ENCODE measurements around the gene HMGCS2.

DNA sequence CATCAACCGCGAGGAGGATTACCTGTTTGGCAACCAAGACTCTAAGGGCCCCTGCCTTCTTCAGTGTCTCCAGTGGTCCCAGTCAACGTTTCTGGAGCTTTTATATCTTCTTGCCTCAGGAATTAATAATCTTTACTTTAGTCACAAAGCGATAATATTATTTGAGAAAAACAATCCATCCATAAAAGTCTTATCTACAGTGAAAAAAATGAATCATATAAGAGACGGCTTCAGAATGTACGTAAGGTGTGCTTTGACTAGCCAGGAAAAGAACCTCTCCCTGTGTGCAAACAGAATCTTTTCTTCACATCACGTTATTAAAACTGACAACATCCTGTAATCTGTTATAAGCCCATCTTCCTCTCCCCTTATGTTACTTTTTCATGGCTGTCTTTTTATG, 42.7 kb upstream of the HMGCS2 start, which contains the start of gene REG4:
- TF ChIP-seq, protein P1, sequence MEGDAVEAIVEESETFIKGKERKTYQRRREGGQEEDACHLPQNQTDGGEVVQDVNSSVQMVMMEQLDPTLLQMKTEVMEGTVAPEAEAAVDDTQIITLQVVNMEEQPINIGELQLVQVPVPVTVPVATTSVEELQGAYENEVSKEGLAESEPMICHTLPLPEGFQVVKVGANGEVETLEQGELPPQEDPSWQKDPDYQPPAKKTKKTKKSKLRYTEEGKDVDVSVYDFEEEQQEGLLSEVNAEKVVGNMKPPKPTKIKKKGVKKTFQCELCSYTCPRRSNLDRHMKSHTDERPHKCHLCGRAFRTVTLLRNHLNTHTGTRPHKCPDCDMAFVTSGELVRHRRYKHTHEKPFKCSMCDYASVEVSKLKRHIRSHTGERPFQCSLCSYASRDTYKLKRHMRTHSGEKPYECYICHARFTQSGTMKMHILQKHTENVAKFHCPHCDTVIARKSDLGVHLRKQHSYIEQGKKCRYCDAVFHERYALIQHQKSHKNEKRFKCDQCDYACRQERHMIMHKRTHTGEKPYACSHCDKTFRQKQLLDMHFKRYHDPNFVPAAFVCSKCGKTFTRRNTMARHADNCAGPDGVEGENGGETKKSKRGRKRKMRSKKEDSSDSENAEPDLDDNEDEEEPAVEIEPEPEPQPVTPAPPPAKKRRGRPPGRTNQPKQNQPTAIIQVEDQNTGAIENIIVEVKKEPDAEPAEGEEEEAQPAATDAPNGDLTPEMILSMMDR (tag by site-specific recombination; IDR thresholded peaks at IDR 0.05): no peak
- no peak for TF ChIP-seq ZNF610 (tag by site-specific recombination; IDR thresholded peaks at IDR 0.05; ENCODE audit: borderline replicate concordance)
- TF ChIP-seq ZNF558 (tag by site-specific recombination; IDR thresholded peaks at IDR 0.05): no peak
- TF ChIP-seq ZNF366 (tag by site-specific recombination; conservative IDR thresholded peaks at IDR 0.05): no peak
- TF ChIP-seq, protein P2, sequence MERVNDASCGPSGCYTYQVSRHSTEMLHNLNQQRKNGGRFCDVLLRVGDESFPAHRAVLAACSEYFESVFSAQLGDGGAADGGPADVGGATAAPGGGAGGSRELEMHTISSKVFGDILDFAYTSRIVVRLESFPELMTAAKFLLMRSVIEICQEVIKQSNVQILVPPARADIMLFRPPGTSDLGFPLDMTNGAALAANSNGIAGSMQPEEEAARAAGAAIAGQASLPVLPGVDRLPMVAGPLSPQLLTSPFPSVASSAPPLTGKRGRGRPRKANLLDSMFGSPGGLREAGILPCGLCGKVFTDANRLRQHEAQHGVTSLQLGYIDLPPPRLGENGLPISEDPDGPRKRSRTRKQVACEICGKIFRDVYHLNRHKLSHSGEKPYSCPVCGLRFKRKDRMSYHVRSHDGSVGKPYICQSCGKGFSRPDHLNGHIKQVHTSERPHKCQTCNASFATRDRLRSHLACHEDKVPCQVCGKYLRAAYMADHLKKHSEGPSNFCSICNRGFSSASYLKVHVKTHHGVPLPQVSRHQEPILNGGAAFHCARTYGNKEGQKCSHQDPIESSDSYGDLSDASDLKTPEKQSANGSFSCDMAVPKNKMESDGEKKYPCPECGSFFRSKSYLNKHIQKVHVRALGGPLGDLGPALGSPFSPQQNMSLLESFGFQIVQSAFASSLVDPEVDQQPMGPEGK (tag by site-specific recombination; IDR thresholded peaks at IDR 0.05): no peak
- TF ChIP-seq ZNF175 (tag by site-specific recombination; IDR thresholded peaks at IDR 0.05): no peak
- TF ChIP-seq, protein P3, sequence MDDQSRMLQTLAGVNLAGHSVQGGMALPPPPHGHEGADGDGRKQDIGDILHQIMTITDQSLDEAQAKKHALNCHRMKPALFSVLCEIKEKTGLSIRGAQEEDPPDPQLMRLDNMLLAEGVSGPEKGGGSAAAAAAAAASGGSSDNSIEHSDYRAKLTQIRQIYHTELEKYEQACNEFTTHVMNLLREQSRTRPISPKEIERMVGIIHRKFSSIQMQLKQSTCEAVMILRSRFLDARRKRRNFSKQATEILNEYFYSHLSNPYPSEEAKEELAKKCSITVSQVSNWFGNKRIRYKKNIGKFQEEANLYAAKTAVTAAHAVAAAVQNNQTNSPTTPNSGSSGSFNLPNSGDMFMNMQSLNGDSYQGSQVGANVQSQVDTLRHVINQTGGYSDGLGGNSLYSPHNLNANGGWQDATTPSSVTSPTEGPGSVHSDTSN (CRISPR knock-in tag; IDR thresholded peaks at IDR 0.05): no peak
- TF ChIP-seq, protein P4, sequence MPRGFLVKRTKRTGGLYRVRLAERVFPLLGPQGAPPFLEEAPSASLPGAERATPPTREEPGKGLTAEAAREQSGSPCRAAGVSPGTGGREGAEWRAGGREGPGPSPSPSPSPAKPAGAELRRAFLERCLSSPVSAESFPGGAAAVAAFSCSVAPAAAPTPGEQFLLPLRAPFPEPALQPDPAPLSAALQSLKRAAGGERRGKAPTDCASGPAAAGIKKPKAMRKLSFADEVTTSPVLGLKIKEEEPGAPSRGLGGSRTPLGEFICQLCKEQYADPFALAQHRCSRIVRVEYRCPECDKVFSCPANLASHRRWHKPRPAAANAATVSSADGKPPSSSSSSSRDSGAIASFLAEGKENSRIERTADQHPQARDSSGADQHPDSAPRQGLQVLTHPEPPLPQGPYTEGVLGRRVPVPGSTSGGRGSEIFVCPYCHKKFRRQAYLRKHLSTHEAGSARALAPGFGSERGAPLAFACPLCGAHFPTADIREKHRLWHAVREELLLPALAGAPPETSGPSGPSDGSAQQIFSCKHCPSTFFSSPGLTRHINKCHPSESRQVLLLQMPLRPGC (tag by site-specific recombination; IDR thresholded peaks at IDR 0.05): no peak
- TF ChIP-seq, protein P5, sequence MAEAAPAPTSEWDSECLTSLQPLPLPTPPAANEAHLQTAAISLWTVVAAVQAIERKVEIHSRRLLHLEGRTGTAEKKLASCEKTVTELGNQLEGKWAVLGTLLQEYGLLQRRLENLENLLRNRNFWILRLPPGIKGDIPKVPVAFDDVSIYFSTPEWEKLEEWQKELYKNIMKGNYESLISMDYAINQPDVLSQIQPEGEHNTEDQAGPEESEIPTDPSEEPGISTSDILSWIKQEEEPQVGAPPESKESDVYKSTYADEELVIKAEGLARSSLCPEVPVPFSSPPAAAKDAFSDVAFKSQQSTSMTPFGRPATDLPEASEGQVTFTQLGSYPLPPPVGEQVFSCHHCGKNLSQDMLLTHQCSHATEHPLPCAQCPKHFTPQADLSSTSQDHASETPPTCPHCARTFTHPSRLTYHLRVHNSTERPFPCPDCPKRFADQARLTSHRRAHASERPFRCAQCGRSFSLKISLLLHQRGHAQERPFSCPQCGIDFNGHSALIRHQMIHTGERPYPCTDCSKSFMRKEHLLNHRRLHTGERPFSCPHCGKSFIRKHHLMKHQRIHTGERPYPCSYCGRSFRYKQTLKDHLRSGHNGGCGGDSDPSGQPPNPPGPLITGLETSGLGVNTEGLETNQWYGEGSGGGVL (tag by site-specific recombination; IDR thresholded peaks at IDR 0.05): no peak
- TF ChIP-seq ZNF274 (IDR thresholded peaks at IDR 0.05; ENCODE audit: low read length): no peak
- no peak for TF ChIP-seq ZNF274 (tag by site-specific recombination; IDR thresholded peaks at IDR 0.05; ENCODE audit: borderline replicate concordance)
